HUES64 (cell line): ENCODE results near the gene SYTL1.
A peak's percentile ranks its signal among the peaks of the same experiment; 100 is the strongest.

Experiments used
- H3K27ac ChIP-seq: 2 replicates; pipeline ENCODE4 v1.7.0; 2013; ENCODE audit warnings: low read depth, low read length, inconsistent platforms
- H3K27me3 ChIP-seq: 2 replicates; pipeline ENCODE4 v1.6.1; 2013; ENCODE audit warnings: mild to moderate bottlenecking, low read length; ENCODE audit not compliant: insufficient read depth
- H3K36me3 ChIP-seq: 2 replicates; pipeline ENCODE4 v1.6.1; 2013; ENCODE audit warnings: mild to moderate bottlenecking, low read length; ENCODE audit not compliant: insufficient read depth
- H3K4me1 ChIP-seq: 2 replicates; pipeline ENCODE4 v1.6.1; 2013; ENCODE audit warnings: mild to moderate bottlenecking, low read length, moderate library complexity; ENCODE audit not compliant: insufficient read depth
- H3K4me3 ChIP-seq: 2 replicates; pipeline ENCODE4 v1.5.1; 2013; ENCODE audit warnings: mild to moderate bottlenecking, low read length, moderate library complexity
- H3K9ac ChIP-seq: 2 replicates; pipeline ENCODE4 v1.6.1; 2013; ENCODE audit warnings: mild to moderate bottlenecking, low read depth, low read length
- H3K9me3 ChIP-seq: 2 replicates; pipeline ENCODE4 v1.6.1; 2013; ENCODE audit warnings: low read depth, low read length; ENCODE audit not compliant: insufficient read depth
- WGBS: fragments of 150-250, 120-280 bp; methylation state at CpG from one replicate; pipeline ENCODE4 v1.1.7; 2013; ENCODE audit warnings: missing lambda C conversion rate; 5-methylcytosine and 5-hydroxymethylcytosine counted together

The SYTL1 gene

GRCh38 chr1:27336756-27337155 lies 5.1 kb upstream of the SYTL1 start:
- Histone ChIP-seq H3K4me1 (peaks cover 7% of the 10 kb centered on the region; the same call in 1 of the 2 replicates), H3K27me3 (no peaks in the 10 kb centered on the region), H3K27ac (no peak overlapping the region), H3K4me3 (no peak overlapping the region), H3K36me3 (peaks cover 37% of the 10 kb centered on the region), H3K9ac (no peak overlapping the region), H3K9me3 (no peaks in the 10 kb centered on the region)
- WGBS = 92% methylated on average over 5 of the region's 5 CpGs

- no peaks in the 10 kb centered on the region for H3K27me3 ChIP-seq
- H3K27ac ChIP-seq = no peak overlapping the region
- H3K9me3 ChIP-seq = no peaks in the 10 kb centered on the region
- peaks cover 26% of the 10 kb centered on the region for H3K4me1 ChIP-seq
- WGBS = 84% methylated on average over 6 of the region's 6 CpGs
- H3K4me3 ChIP-seq = no peak overlapping the region
- H3K36me3 ChIP-seq = peaks cover 22% of the 10 kb centered on the region
- no peak overlapping the region for H3K9ac ChIP-seq
Observed at GRCh38 chr1:27338751-27339150, 3.1 kb upstream of the SYTL1 start.

- WGBS = 76% methylated on average over 5 of the region's 5 CpGs
- peaks cover 18% of the 10 kb centered on the region for H3K36me3 ChIP-seq
- H3K4me1 ChIP-seq = peaks cover 26% of the 10 kb centered on the region
- no peak overlapping the region for H3K9ac ChIP-seq
- H3K4me3 ChIP-seq = no peak overlapping the region
- no peaks in the 10 kb centered on the region for H3K27me3 ChIP-seq
- H3K9me3 ChIP-seq = no peaks in the 10 kb centered on the region
- no peak overlapping the region for H3K27ac ChIP-seq
Observed at GRCh38 chr1:27339213-27339612, 2.6 kb upstream of the SYTL1 start.

GRCh38 chr1:27342391-27342777 lies 562 bp downstream of the SYTL1 start:
- peak overlapping the region; percentile 34; the same call in 1 of the 2 replicates for H3K9ac ChIP-seq
- H3K4me3 ChIP-seq = peak overlapping the region; percentile 42
- peaks cover 26% of the 10 kb centered on the region for H3K4me1 ChIP-seq
- H3K9me3 ChIP-seq = no peaks in the 10 kb centered on the region
- 81% methylated on average over 8 of the region's 8 CpGs for WGBS
- H3K27me3 ChIP-seq = no peaks in the 10 kb centered on the region
- no peak overlapping the region for H3K27ac ChIP-seq
- H3K36me3 ChIP-seq = no peaks in the 10 kb centered on the region; the same call in 1 of the 2 replicates

GRCh38 chr1:27342778-27343638 lies 1.2 kb downstream of the SYTL1 start:
- Histone ChIP-seq H3K4me1 (peaks cover 26% of the 10 kb centered on the region), H3K27me3 (no peaks in the 10 kb centered on the region), H3K36me3 (no peaks in the 10 kb centered on the region; the same call in 1 of the 2 replicates), H3K9ac (peak overlapping the region; percentile 21; the same call in 1 of the 2 replicates), H3K9me3 (no peaks in the 10 kb centered on the region), H3K27ac (0 out of 2 replicates have a peak overlapping the region, but pooled peaks have one; percentile 18), H3K4me3 (no peak overlapping the region)
- 59% methylated on average over 31 of the region's 31 CpGs for WGBS

GRCh38 chr1:27343639-27344025 lies 1.8 kb downstream of the SYTL1 start:
- H3K9ac ChIP-seq = no peak overlapping the region
- H3K27me3 ChIP-seq = no peaks in the 10 kb centered on the region
- no peaks in the 10 kb centered on the region for H3K9me3 ChIP-seq
- H3K36me3 ChIP-seq = no peaks in the 10 kb centered on the region; the same call in 1 of the 2 replicates
- WGBS = 92% methylated on average over 5 of the region's 5 CpGs
- H3K4me3 ChIP-seq = no peak overlapping the region
- no peak overlapping the region for H3K27ac ChIP-seq
- H3K4me1 ChIP-seq = peaks cover 26% of the 10 kb centered on the region

- 95% methylated on average over 12 of the region's 12 CpGs for WGBS
- no peaks in the 10 kb centered on the region for H3K9me3 ChIP-seq
- H3K9ac ChIP-seq = no peak overlapping the region
Observed at GRCh38 chr1:27345272-27345671, 3.5 kb downstream of the SYTL1 start.

GRCh38 chr1:27346357-27346756 lies 4.5 kb downstream of the SYTL1 start:
- Histone ChIP-seq H3K9ac (no peak overlapping the region), H3K4me1 (peaks cover 22% of the 10 kb centered on the region), H3K4me3 (no peak overlapping the region), H3K27ac (no peak overlapping the region), H3K36me3 (no peaks in the 10 kb centered on the region; the same call in 1 of the 2 replicates), H3K27me3 (peaks cover 9% of the 10 kb centered on the region), H3K9me3 (no peaks in the 10 kb centered on the region)
- 97% methylated on average over 7 of the region's 8 CpGs for WGBS

More at GRCh38 chr1:27345272-27345671, 3.5 kb downstream of the SYTL1 start:
- Histone ChIP-seq H3K27me3 (peaks cover 4% of the 10 kb centered on the region), H3K4me1 (peaks cover 22% of the 10 kb centered on the region), H3K36me3 (no peaks in the 10 kb centered on the region; the same call in 1 of the 2 replicates), H3K27ac (no peak overlapping the region), H3K4me3 (no peak overlapping the region)

GRCh38 chr1:27346991-27347624 lies 5.3 kb downstream of the SYTL1 start:
- no peaks in the 10 kb centered on the region; the same call in 1 of the 2 replicates for H3K36me3 ChIP-seq
- H3K9ac ChIP-seq = no peak overlapping the region
- 85% methylated on average over 13 of the region's 14 CpGs for WGBS
- H3K27me3 ChIP-seq = peaks cover 9% of the 10 kb centered on the region
- H3K4me1 ChIP-seq = peaks cover 16% of the 10 kb centered on the region
- no peak overlapping the region for H3K4me3 ChIP-seq
- no peaks in the 10 kb centered on the region for H3K9me3 ChIP-seq
- no peak overlapping the region for H3K27ac ChIP-seq

- Histone ChIP-seq H3K4me1 (no peaks in the 10 kb centered on the region), H3K9me3 (no peaks in the 10 kb centered on the region), H3K27ac (peak overlapping the region; percentile 41; the same call in 1 of the 2 replicates), H3K27me3 (peaks cover 9% of the 10 kb centered on the region), H3K36me3 (no peaks in the 10 kb centered on the region; the same call in 1 of the 2 replicates), H3K4me3 (peak overlapping the region; percentile 65), H3K9ac (peak overlapping the region; percentile 44)
- WGBS = 14% methylated on average over 51 of the region's 51 CpGs
Observed at GRCh38 chr1:27348861-27349783, 7.3 kb downstream of the SYTL1 start.
